D721Med (cell line): ENCODE results near the gene DENND5A.
"Not testable (repeated sequence)": the region's sequence is repeated elsewhere in the genome, so short reads cannot be mapped to it uniquely, and the experiment has no call there.

Source experiments
- DNase-seq: peaks from one replicate; pipeline ENCODE4 v3.0.0; 2011; ENCODE audit warnings: low spot score; ENCODE audit not compliant: insufficient read length
- FAIRE-seq: peaks from 2 replicates; lab custom pipeline; 2011; peaks lifted over from hg19 to GRCh38; lab: Jason Lieb, UNC
- TF ChIP-seq, protein P1 (sequence below): IDR thresholded peaks from 2 replicates; pipeline ENCODE4 v1.5.1; 2012; ENCODE audit warnings: mild to moderate bottlenecking, control low read depth; ENCODE audit not compliant: insufficient read depth; ENCODE audit errors: missing control alignments

Gene DENND5A

DNA sequence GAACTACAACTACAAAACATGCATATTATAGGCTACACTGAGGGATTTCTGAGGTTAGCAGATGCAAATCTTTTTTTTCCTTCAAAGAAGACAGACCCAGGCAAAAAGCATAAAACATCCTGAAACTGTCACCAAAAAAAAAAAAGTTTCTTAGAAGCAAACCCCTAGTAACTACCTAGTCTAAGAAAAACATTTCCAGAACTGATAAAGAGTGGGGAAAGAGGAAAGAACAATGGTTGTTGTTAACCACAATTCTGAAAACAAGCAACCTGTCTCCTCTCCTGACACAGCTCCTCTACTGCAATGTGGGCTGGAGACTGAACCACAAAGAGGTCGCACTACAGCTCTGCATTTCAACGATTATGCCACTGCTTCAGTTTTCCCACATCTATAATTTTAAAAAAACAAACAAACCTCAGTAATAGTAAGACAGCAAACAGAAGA is 15.0 kb downstream of the DENND5A start:
- TF ChIP-seq, protein P1, sequence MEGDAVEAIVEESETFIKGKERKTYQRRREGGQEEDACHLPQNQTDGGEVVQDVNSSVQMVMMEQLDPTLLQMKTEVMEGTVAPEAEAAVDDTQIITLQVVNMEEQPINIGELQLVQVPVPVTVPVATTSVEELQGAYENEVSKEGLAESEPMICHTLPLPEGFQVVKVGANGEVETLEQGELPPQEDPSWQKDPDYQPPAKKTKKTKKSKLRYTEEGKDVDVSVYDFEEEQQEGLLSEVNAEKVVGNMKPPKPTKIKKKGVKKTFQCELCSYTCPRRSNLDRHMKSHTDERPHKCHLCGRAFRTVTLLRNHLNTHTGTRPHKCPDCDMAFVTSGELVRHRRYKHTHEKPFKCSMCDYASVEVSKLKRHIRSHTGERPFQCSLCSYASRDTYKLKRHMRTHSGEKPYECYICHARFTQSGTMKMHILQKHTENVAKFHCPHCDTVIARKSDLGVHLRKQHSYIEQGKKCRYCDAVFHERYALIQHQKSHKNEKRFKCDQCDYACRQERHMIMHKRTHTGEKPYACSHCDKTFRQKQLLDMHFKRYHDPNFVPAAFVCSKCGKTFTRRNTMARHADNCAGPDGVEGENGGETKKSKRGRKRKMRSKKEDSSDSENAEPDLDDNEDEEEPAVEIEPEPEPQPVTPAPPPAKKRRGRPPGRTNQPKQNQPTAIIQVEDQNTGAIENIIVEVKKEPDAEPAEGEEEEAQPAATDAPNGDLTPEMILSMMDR: no peak
- FAIRE-seq (no peak), DNase-seq (no peak)

DNA sequence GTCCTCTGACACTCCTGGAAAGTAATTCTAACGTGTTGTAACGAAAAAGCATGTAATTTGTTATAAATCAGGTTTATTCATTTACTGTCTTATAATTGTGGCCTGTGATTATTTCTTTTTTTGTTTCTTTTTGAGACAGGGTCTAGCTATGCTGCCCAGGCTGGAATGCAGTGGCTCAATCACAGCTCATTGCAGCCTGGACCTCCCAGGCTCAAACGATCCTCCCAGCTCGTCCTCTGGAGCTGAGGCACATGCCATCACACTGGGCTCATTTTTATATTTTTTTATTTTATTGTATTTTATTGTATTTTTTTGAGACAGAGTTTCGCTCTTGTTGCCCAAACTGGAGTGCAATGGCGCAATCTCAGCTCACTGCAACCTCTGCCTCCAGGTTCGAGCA is 15.9 kb downstream of the DENND5A start:
- DNase-seq: no peak
- FAIRE-seq: no peak
- TF ChIP-seq, protein P1: no peak

DNA sequence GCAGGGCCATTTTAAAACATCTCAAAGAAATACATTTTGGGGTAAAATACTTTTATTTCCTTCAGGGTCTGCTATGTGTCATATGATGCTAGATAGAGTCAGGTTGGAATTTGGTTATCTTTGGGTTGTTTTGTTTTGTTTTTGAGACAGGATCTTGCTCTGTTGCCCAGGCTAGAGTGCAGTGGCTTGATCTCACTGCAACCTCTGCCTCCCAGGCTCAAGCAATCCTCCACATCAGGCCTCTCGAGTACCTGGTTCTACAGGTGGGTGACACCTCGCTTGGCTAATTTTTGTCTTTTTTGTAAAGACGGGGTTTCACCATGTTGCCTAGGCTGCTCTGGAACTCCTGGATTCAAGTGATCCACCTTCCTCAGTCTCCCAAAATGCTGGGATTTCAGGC is 17.3 kb downstream of the DENND5A start:
- TF ChIP-seq, protein P1: no peak
- DNase-seq: no peak
- FAIRE-seq: no peak

DNA sequence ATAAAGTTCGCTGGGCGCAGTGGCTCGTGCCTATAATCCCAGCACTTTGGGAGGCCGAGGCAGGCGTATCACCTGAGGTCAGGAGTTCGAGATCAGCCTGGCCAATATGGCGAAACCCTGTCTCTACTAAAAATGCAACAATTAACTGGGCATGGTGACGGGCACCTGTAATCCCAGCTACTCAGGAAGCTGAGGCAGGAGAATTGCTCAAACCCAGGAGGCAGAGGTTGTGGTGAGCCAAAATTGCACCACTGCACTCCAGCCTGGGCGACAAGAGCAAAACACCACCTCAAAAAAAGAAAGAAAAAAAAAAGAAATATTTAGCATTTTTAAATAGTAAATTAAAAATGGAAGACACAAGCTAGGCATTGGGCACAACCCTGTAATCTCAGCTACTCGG is 28.9 kb downstream of the DENND5A start:
- not testable (repeated sequence) for FAIRE-seq, DNase-seq

DNA sequence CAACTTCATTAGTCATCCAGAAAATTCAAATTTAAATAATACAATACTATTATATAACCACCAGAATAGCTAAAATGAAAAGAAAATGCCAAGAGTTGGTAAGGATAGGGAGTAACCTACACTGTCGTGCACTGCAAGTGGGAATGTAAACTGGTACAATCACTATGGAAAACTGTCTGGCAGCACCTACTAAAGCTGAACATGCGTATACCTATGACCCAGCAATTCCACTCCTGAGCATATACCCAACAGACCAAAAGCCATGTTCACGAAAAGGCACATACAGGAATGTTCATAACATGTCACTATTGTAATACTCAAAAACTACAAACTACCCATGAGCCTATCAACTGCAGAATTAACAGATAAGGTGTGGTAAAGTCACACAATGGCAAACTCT is 32.7 kb downstream of the DENND5A start:
- DNase-seq (no peak), FAIRE-seq (no peak)
- TF ChIP-seq, protein P1: no peak

DNA sequence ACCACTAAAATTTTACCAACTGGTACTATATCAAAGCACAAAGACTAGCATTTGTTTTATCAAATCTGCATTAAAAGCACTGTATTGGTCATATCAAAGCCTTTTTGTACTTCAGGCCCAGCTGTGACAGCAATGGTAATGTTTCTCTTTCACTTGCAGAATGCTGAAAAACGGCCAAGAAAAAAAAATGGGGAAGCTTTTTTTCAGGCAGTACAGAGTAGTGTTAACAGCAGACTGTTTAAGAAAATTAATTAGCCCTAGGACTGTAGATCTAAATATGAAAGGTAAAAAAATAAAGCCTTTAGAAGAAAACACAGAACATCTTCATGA is 33.3 kb downstream of the DENND5A start:
- TF ChIP-seq, protein P1: no peak
- no peak for FAIRE-seq
- no peak for DNase-seq

DNA sequence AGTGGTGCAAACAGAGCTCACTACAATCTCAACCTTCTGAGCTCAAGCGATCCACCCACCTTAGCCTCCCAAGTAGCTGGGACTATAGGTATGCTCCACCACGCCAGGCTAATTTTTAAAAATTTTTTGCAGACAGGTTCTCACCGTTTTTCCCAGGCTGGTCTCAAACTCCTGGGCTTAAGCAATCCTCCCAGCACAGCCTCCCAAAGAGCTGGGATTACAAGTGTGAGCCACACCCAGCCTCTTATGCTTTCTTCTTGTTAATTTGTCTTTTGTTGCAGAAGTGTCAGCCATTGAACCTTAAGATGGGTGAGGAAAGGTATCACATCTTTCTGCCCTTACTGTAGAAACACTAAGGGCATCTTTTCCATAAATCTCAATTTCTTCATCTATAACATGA is 34.9 kb downstream of the DENND5A start:
- TF ChIP-seq, protein P1: no peak
- no peak for FAIRE-seq
- no peak for DNase-seq

DNA sequence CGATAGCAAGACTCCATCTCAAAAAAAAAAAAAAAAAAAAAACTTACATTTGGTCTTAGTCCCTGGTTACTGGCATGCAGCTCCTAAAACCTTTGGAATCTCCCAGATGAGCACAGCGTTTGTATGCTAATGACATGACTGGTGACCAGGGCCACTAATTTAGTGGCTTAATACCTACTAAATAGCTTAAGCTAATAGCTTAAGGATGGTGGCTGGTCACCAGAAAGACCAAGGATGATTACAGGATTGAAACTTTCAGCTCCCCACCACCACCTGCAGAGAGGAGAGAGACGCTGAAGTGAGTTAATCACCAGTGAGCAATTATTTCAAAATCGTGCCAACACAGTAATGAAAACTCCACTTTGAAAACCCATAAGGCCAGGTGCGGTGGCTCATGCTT is 37.1 kb downstream of the DENND5A start:
- no peak for DNase-seq
- TF ChIP-seq, protein P1: no peak
- no peak for FAIRE-seq
